ENCODE data around the gene PCDHGB4. TPM values are rescaled to one million over a fixed set of nuclear protein-coding genes. Genes with fewer than 3 reads are reported as not detected.

Gene PCDHGB4
- total RNA-seq, 4 donors from 2014 or later = 3.8 to 5.5 (median 4.6) TPM

DNA sequence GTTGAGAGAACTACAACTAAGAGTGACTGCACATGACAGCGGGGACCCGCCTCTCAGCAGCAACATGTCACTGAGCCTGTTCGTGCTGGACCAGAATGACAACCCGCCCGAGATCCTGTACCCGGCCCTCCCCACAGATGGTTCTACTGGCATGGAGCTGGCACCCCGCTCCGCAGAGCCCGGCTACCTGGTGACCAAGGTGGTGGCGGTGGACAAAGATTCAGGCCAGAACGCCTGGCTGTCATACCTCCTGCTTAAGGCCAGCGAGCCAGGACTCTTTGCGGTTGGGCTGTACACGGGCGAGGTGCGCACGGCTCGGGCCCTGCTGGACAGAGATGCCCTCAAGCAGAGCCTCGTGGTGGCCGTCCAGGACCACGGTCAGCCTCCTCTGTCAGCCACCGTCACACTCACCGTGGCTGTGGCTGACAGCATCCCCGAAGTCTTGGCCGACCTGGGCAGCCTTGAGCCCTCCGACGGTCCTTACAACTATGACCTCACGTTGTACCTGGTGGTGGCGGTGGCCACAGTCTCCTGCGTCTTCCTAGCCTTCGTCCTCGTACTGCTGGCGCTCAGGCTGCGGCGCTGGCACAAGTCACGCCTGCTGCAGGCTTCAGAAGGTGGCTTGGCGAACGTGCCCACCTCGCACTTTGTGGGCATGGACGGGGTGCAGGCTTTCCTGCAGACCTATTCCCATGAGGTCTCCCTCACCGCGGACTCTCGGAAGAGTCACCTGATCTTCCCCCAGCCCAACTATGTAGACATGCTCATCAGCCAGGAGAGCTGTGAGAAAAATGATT is 2.8 kb upstream of the PCDHGB4 start:
- H3K4me1 ChIP-seq = no peaks in the 10 kb centered on the region
- intact Hi-C loops (cut with DNase I) = no loop called here
- no peak for DNase-seq (ENCODE audit: extremely low spot score)
- H3K36me3 ChIP-seq = peaks cover 0 to 13% (median 9%) of the 10 kb centered on the region in 4 donors
- WGBS = 47% methylated on average over 22 of the region's 43 CpGs
- H3K9me3 ChIP-seq = peaks cover 5 to 97% (median 95%) of the 10 kb centered on the region in 4 donors
- H3K27ac ChIP-seq (replicated peaks in 1 of 4) = no peak overlapping the region
- no peak overlapping the region for H3K4me3 ChIP-seq
- TF ChIP-seq POLR2AphosphoS5 (IDR thresholded peaks at IDR 0.05) = no peak
- TF ChIP-seq, protein P1, sequence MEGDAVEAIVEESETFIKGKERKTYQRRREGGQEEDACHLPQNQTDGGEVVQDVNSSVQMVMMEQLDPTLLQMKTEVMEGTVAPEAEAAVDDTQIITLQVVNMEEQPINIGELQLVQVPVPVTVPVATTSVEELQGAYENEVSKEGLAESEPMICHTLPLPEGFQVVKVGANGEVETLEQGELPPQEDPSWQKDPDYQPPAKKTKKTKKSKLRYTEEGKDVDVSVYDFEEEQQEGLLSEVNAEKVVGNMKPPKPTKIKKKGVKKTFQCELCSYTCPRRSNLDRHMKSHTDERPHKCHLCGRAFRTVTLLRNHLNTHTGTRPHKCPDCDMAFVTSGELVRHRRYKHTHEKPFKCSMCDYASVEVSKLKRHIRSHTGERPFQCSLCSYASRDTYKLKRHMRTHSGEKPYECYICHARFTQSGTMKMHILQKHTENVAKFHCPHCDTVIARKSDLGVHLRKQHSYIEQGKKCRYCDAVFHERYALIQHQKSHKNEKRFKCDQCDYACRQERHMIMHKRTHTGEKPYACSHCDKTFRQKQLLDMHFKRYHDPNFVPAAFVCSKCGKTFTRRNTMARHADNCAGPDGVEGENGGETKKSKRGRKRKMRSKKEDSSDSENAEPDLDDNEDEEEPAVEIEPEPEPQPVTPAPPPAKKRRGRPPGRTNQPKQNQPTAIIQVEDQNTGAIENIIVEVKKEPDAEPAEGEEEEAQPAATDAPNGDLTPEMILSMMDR (IDR thresholded peaks at IDR 0.05) = no peak
- no peak for TF ChIP-seq POLR2A (IDR thresholded peaks at IDR 0.05; ENCODE audit: low read depth)
- no peak for TF ChIP-seq EP300 (IDR thresholded peaks at IDR 0.05)
- H3K27me3 ChIP-seq = peaks cover 0 to 8% (median 0%) of the 10 kb centered on the region in 4 donors

DNA sequence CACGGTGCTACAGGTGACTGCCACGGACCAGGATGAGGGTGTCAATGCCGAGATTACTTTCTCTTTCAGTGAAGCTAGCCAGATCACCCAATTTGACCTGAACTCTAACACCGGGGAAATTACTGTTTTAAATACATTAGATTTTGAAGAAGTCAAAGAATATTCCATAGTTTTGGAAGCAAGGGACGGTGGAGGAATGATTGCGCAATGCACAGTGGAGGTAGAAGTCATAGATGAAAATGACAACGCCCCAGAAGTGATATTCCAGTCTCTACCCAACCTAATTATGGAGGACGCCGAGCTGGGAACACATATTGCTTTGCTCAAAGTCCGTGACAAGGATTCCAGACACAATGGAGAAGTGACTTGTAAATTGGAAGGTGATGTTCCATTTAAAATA is 1.2 kb downstream of the PCDHGB4 start:
- H3K36me3 ChIP-seq = peaks cover 0 to 18% (median 5%) of the 10 kb centered on the region in 4 donors
- TF ChIP-seq EP300 (IDR thresholded peaks at IDR 0.05) = no peak
- no peak for TF ChIP-seq POLR2AphosphoS5 (IDR thresholded peaks at IDR 0.05)
- TF ChIP-seq POLR2A (IDR thresholded peaks at IDR 0.05; ENCODE audit: low read depth) = no peak
- TF ChIP-seq, protein P1 (IDR thresholded peaks at IDR 0.05) = no peak
- peaks cover 6 to 97% (median 97%) of the 10 kb centered on the region in 4 donors for H3K9me3 ChIP-seq
- no peaks in the 10 kb centered on the region for H3K4me1 ChIP-seq
- WGBS = 44% methylated on average over 10 of the region's 10 CpGs
- no peak for DNase-seq (ENCODE audit: extremely low spot score)
- peaks cover 0 to 17% (median 0%) of the 10 kb centered on the region in 4 donors for H3K27me3 ChIP-seq
- intact Hi-C loops (cut with DNase I) = no loop called here
- H3K4me3 ChIP-seq = no peak overlapping the region
- no peak overlapping the region for H3K27ac ChIP-seq (replicated peaks in 1 of 4)

DNA sequence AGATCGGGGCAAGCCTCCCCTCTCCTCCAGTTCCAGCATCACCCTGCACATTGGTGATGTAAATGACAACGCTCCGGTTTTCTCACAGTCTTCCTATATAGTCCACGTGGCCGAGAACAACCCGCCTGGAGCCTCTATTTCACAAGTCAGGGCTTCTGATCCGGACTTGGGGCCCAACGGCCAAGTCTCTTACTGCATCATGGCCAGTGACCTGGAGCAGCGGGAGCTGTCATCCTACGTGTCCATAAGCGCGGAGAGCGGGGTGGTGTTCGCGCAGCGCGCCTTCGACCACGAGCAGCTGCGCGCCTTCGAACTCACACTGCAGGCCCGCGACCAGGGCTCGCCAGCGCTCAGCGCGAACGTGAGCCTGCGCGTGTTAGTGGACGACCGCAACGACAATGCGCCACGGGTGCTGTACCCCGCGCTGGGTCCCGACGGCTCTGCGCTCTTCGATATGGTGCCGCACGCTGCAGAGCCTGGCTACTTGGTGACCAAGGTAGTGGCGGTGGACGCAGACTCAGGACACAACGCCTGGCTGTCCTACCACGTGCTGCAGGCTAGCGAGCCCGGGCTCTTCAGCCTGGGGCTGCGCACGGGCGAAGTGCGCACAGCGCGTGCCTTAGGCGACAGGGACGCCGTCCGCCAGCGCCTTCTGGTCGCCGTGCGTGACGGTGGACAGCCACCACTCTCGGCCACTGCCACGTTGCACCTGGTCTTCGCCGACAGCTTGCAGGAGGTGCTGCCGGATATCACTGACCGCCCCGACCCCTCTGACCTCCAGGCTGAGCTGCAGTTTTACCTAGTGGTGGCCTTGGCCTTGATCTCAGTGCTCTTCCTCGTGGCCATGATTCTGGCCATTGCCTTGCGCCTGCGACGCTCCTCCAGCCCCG is 1.9 kb downstream of the PCDHGB4 start:
- WGBS = 41% methylated on average over 29 of the region's 77 CpGs
- H3K27ac ChIP-seq (replicated peaks in 1 of 4) = no peak overlapping the region
- TF ChIP-seq POLR2A (IDR thresholded peaks at IDR 0.05; ENCODE audit: low read depth) (no peak), POLR2AphosphoS5 (IDR thresholded peaks at IDR 0.05) (no peak), EP300 (IDR thresholded peaks at IDR 0.05) (no peak)
- TF ChIP-seq, protein P1 (IDR thresholded peaks at IDR 0.05) = no peak
- DNase-seq (ENCODE audit: extremely low spot score) = no peak
- H3K4me3 ChIP-seq = peak overlapping the region in 1 of 4 donors; percentile 6
- H3K4me1 ChIP-seq = no peaks in the 10 kb centered on the region
- H3K9me3 ChIP-seq = peaks cover 12 to 97% (median 97%) of the 10 kb centered on the region in 4 donors
- peaks cover 0 to 17% (median 0%) of the 10 kb centered on the region in 4 donors for H3K27me3 ChIP-seq
- intact Hi-C loops (cut with DNase I) = no loop called here
- H3K36me3 ChIP-seq = peaks cover 0 to 18% (median 5%) of the 10 kb centered on the region in 4 donors

DNA sequence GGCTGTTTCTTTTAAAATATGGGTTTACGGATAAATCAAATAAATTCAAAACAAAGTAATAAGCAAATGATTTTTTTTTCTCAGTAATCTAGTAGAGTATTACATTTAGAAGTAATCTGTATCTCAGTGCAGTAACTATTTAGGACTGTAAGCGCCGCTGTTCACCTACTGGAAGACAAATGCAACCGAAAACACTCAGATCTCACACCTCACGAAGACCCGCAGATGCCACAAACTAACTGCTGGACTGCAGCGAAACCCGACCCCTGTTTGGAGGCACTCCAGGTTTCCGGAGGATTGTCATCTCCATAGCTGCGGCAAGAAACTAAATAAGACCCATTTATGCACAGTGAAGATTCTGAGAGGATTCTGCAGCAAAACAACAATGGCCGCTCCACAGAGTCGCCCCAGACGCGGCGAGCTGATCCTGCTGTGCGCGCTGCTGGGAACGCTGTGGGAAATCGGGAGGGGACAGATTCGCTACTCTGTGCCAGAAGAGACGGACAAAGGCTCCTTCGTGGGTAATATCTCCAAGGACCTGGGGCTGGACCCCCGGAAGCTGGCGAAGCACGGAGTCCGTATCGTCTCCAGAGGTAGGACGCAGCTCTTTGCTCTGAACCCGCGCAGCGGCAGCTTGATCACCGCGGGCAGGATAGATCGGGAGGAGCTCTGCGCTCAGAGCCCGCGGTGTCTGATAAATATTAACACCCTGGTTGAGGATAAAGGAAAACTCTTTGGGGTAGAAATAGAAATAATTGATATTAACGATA is 5.1 kb downstream of the PCDHGB4 start, which contains the start of gene PCDHGA8:
Gene PCDHGA8 (plus strand): TSS at position 205 of the 770 bp plus-strand sequence. CDS start 181 bp downstream, at position 386.
- H3K27ac ChIP-seq (replicated peaks in 1 of 4) = no peak within 1 kb of the TSS
- no peaks in the 10 kb centered on the region for H3K4me1 ChIP-seq
- peaks cover 12 to 97% (median 95%) of the 10 kb centered on the region in 4 donors for H3K9me3 ChIP-seq
- H3K27me3 ChIP-seq = peaks cover 0 to 12% (median 0%) of the 10 kb centered on the region in 4 donors
- no peak for DNase-seq (ENCODE audit: extremely low spot score)
- H3K36me3 ChIP-seq = peaks cover 0 to 12% (median 5%) of the 10 kb centered on the region in 4 donors
- no peak for TF ChIP-seq EP300 (IDR thresholded peaks at IDR 0.05)
- no peak for TF ChIP-seq POLR2AphosphoS5 (IDR thresholded peaks at IDR 0.05)
- no peak for TF ChIP-seq POLR2A (IDR thresholded peaks at IDR 0.05; ENCODE audit: low read depth)
- TF ChIP-seq, protein P1 (IDR thresholded peaks at IDR 0.05) = no peak
- intact Hi-C loops (cut with DNase I) = no loop called here
- no peak within 1 kb of the TSS for H3K4me3 ChIP-seq
- WGBS = 27% methylated on average over 35 of the region's 38 CpGs

Measured in esophagus muscularis mucosa (tissue), 4 donors.